Kidney (tissue), 14 donors: ENCODE results near the gene MLLT11. TPM values are rescaled to one million over a fixed set of nuclear protein-coding genes. Genes with fewer than 3 reads are reported as not detected.
A peak's percentile ranks its signal among the peaks of the same experiment; 100 is the strongest.

Experiments
- DNase-seq, 5 donors: peaks; one replicate each; pipeline ENCODE4 v3.0.0-alpha.2; 2013 to 2020
- FAIRE-seq: peaks from 2 replicates; lab custom pipeline; 2012; peaks lifted over from hg19 to GRCh38; lab: Jason Lieb, UNC
- H3K27ac ChIP-seq, 2 donors: one replicate each; pipeline ENCODE4 v1.7.0; 2013; ENCODE audit warnings: low read depth in 2 of 2, low read length in 2 of 2, inconsistent platforms in 1 of 2
- H3K27me3 ChIP-seq: one replicate; pipeline ENCODE4 v1.7.1; 2013; ENCODE audit warnings: low read length, inconsistent platforms; ENCODE audit not compliant: control insufficient read depth, insufficient read depth
- H3K36me3 ChIP-seq, 3 donors: one replicate each; pipeline versions ENCODE4 v1.7.0 to v1.7.1; 2013; ENCODE audit warnings: low read length in 3 of 3, control low read depth in 1 of 3, inconsistent platforms in 1 of 3; ENCODE audit not compliant: insufficient read depth in 3 of 3, control insufficient read depth in 2 of 3
- H3K4me1 ChIP-seq, 3 donors: one replicate each; pipeline versions ENCODE4 v1.7.0 to v1.7.1; 2013; ENCODE audit warnings: low read length in 3 of 3, inconsistent platforms in 1 of 3, low read depth in 1 of 3; ENCODE audit not compliant: control insufficient read depth in 2 of 3, insufficient read depth in 2 of 3
- H3K4me3 ChIP-seq, 3 donors: one replicate each; pipeline versions ENCODE4 v1.7.0 to v1.8.1; 2013; ENCODE audit warnings: low read length in 3 of 3, control low read depth in 1 of 3, inconsistent platforms in 1 of 3
- H3K9ac ChIP-seq, 3 donors: one replicate each; pipeline versions ENCODE4 v1.7.0 to v1.7.1; 2013; ENCODE audit warnings: low read length in 3 of 3, control low read depth in 1 of 3, inconsistent platforms in 1 of 3
- H3K9me3 ChIP-seq, 3 donors: one replicate each; pipeline versions ENCODE4 v1.7.0 to v1.7.1; 2013; ENCODE audit warnings: low read length in 3 of 3, control low read depth in 1 of 3, inconsistent platforms in 1 of 3; ENCODE audit not compliant: control insufficient read depth in 2 of 3, insufficient read depth in 1 of 3
- intact Hi-C: fragments of 100-400 bp; cut with DNase I; formaldehyde crosslinking; loops from one replicate; pipeline ENCODE4 v1.11.1; 2022
- polyA plus RNA-seq: library from polyadenylated mRNA; stranded (reverse); fragments of 350-450 nt; fragmentation: Illumina TruSeq; extraction: RNeasy Lipid Tissue Mini Kit (QIAGEN cat#74804); gene quantifications from one replicate; pipeline ENCODE4 v1.2.3, GENCODE V29; 2014; ENCODE audit warnings: low read depth, low replicate concordance; ENCODE audit not compliant: insufficient read depth
- total RNA-seq: library from RNA; stranded (reverse); fragmentation: NEBNext Ultra II Directional; extraction: Animal tissue kit (Norgen Biotek cat#: 25700); gene quantifications from one replicate; pipeline ENCODE4 v1.2.1, GENCODE V29; 2021
- TF ChIP-seq, protein P1 (sequence below): IDR thresholded peaks from 3 replicates; pipeline ENCODE4 v1.5.1; 2012; ENCODE audit warnings: mild to moderate bottlenecking, moderate library complexity, borderline replicate concordance; ENCODE audit not compliant: insufficient read depth; ENCODE audit errors: extremely low read depth
- donor health status: control.
- donor health status: control.
- donor health status: control.
- donor health status: control.
- donor health status: control.
- donor health status: DM: yes; HTN: yes; CAD: no.
- donor health status: Normal renal cell carcinoma (clear cell type).

The MLLT11 gene
- total and polyA plus RNA-seq, 2 donors from 2014 or later, result 1.4 to 2.3 TPM

DNA sequence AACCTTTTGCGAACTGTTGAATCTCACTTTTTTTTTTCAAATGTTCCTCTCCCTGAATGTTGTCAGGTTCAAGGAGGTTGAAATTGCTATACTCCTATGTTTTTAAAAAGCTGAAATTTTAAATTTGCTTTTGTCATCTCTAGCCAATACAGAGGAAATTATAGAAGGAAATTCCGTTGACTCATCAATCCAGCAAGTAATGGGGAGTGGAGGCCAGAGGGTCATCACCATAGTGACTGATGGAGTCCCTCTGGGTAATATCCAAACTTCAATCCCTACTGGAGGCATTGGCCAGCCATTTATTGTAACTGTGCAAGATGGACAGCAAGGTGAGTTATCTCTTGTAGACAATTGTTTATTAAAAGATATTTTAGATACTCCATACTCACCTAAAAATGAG is 46.7 kb downstream of the MLLT11 start:
- Histone ChIP-seq H3K9me3 (no peaks in the 10 kb centered on the region), H3K4me1 (no peaks in the 10 kb centered on the region), H3K9ac (no peak overlapping the region), H3K36me3 (peaks cover 0 to 6% (median 3%) of the 10 kb centered on the region in 3 donors), H3K4me3 (no peak overlapping the region), H3K27me3 (no peaks in the 10 kb centered on the region), H3K27ac (no peak overlapping the region)
- DNase-seq (no peak), FAIRE-seq (no peak)
- TF ChIP-seq, protein P1, sequence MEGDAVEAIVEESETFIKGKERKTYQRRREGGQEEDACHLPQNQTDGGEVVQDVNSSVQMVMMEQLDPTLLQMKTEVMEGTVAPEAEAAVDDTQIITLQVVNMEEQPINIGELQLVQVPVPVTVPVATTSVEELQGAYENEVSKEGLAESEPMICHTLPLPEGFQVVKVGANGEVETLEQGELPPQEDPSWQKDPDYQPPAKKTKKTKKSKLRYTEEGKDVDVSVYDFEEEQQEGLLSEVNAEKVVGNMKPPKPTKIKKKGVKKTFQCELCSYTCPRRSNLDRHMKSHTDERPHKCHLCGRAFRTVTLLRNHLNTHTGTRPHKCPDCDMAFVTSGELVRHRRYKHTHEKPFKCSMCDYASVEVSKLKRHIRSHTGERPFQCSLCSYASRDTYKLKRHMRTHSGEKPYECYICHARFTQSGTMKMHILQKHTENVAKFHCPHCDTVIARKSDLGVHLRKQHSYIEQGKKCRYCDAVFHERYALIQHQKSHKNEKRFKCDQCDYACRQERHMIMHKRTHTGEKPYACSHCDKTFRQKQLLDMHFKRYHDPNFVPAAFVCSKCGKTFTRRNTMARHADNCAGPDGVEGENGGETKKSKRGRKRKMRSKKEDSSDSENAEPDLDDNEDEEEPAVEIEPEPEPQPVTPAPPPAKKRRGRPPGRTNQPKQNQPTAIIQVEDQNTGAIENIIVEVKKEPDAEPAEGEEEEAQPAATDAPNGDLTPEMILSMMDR, result no peak
- intact Hi-C loops, result loop anchor here (10.0 kb wide), 1 partner anchor 48 kb away; the partner anchor contains the start of gene TNFAIP8L2

DNA sequence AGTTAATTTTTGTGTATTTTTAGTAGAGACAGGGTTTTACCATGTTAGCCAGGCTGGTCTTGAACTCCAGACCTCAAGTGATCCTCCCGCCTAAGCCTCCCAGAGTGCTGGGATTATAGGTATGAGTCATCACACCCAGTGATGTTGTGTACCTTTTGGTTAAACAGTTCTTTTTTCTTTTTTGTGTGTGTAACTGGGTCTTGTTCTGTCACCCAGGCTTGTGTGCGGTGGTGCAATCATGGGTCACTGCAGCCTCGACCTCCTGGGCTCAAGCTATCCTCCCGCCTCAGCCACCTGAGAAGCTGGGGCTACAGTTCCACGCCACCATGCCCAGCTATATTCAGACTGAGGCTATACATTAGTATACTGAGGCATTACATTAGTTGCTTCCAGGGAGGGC is 48.1 kb downstream of the MLLT11 start:
- no peak for FAIRE-seq
- DNase-seq, result peak in 1 of 5 donors; percentile 17
- H3K9ac ChIP-seq, result no peak overlapping the region

DNA sequence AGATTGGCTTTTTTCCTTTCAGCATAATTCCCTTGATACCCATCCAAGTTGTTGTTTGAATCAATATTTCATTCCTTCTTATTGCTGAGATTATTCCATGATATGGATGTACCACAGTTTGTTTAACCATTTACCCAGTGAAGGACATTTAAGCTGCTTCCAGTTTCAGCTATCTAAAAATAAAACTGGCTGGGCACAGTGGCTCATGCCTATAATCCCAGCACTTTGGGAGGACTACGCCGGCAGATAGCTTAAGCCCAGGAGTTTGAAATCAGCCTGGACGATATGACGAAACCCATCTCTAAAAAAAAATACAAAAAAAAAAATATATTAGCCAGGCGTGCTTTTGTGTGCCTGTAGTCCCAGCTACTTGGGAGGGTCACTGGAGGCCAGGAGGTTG is 53.7 kb downstream of the MLLT11 start:
- no peaks in the 10 kb centered on the region for H3K4me1 ChIP-seq
- FAIRE-seq (no peak), DNase-seq (no peak)
- H3K27me3 ChIP-seq, result no peaks in the 10 kb centered on the region
- H3K27ac ChIP-seq, result no peak overlapping the region
- H3K9ac ChIP-seq, result no peak overlapping the region
- H3K9me3 ChIP-seq, result no peaks in the 10 kb centered on the region
- TF ChIP-seq, protein P1, result no peak
- H3K4me3 ChIP-seq, result no peak overlapping the region
- H3K36me3 ChIP-seq, result peaks cover 3 to 7% (median 3%) of the 10 kb centered on the region in 3 donors
- intact Hi-C loops, result no loop called here

More for the DNA sequence above, 48.1 kb downstream of the MLLT11 start:
- Histone ChIP-seq H3K27ac (no peak overlapping the region), H3K36me3 (peaks cover 0 to 6% (median 3%) of the 10 kb centered on the region in 3 donors), H3K27me3 (no peaks in the 10 kb centered on the region), H3K9me3 (no peaks in the 10 kb centered on the region), H3K4me3 (no peak overlapping the region), H3K4me1 (no peaks in the 10 kb centered on the region)
- TF ChIP-seq, protein P1, result no peak
- intact Hi-C loops, result loop anchor here (10.0 kb wide), 1 partner anchor 46 kb away; the partner anchor contains the start of gene TNFAIP8L2

Other genes with a start within 250 kb of the MLLT11 start
- 46.0 TPM for gene ARNT, start 183.8 kb upstream of the MLLT11 start, total RNA-seq
- 13.0 TPM for gene ARNT, start 183.8 kb upstream of the MLLT11 start, polyA plus RNA-seq
- gene CTXND2, start 173.3 kb upstream of the MLLT11 start, total RNA-seq, result not detected
- not detected for gene CTXND2, start 173.3 kb upstream of the MLLT11 start, polyA plus RNA-seq
- 51.6 TPM for gene SETDB1, start 134.0 kb upstream of the MLLT11 start, total RNA-seq
- 12.1 TPM for gene SETDB1, start 134.0 kb upstream of the MLLT11 start, polyA plus RNA-seq
- gene CERS2, start 85.6 kb upstream of the MLLT11 start, total RNA-seq, result 268 TPM
- gene CERS2, start 85.6 kb upstream of the MLLT11 start, polyA plus RNA-seq, result 258 TPM
- 3.3 TPM for gene ANXA9, start 78.1 kb upstream of the MLLT11 start, total RNA-seq
- 38.5 TPM for gene ANXA9, start 78.1 kb upstream of the MLLT11 start, polyA plus RNA-seq
- gene MINDY1, start 53.5 kb upstream of the MLLT11 start, total RNA-seq, result 33.5 TPM
- gene MINDY1, start 53.5 kb upstream of the MLLT11 start, polyA plus RNA-seq, result 35.1 TPM
- gene PRUNE1, start 51.9 kb upstream of the MLLT11 start, total RNA-seq, result 24.0 TPM
- gene PRUNE1, start 51.9 kb upstream of the MLLT11 start, polyA plus RNA-seq, result 25.6 TPM
- gene BNIPL, start 23.8 kb upstream of the MLLT11 start, total RNA-seq, result 0.54 TPM
- gene BNIPL, start 23.8 kb upstream of the MLLT11 start, polyA plus RNA-seq, result 3.1 TPM
- 6.2 TPM for gene C1orf56, start 12.6 kb upstream of the MLLT11 start, total RNA-seq
- 12.8 TPM for gene C1orf56, start 12.6 kb upstream of the MLLT11 start, polyA plus RNA-seq
- 107 TPM for gene CDC42SE1, start 775 bp upstream of the MLLT11 start, total RNA-seq
- gene CDC42SE1, start 775 bp upstream of the MLLT11 start, polyA plus RNA-seq, result 36.6 TPM
- 20.5 TPM for gene GABPB2, start 10.4 kb downstream of the MLLT11 start, total RNA-seq
- 4.7 TPM for gene GABPB2, start 10.4 kb downstream of the MLLT11 start, polyA plus RNA-seq
- 7.6 TPM for gene SEMA6C, start 86.2 kb downstream of the MLLT11 start, total RNA-seq
- gene SEMA6C, start 86.2 kb downstream of the MLLT11 start, polyA plus RNA-seq, result 17.4 TPM
- gene TNFAIP8L2, start 96.3 kb downstream of the MLLT11 start, total RNA-seq, result 6.3 TPM
- gene TNFAIP8L2, start 96.3 kb downstream of the MLLT11 start, polyA plus RNA-seq, result 1.8 TPM
- 7.9 TPM for gene LYSMD1, start 105.5 kb downstream of the MLLT11 start, total RNA-seq
- 9.1 TPM for gene LYSMD1, start 105.5 kb downstream of the MLLT11 start, polyA plus RNA-seq
- 33.4 TPM for gene SCNM1, start 105.7 kb downstream of the MLLT11 start, total RNA-seq
- 57.7 TPM for gene SCNM1, start 105.7 kb downstream of the MLLT11 start, polyA plus RNA-seq
- gene TMOD4, start 115.6 kb downstream of the MLLT11 start, total RNA-seq, result 0.66 TPM
- gene TMOD4, start 115.6 kb downstream of the MLLT11 start, polyA plus RNA-seq, result 0.65 TPM
- gene VPS72, start 129.8 kb downstream of the MLLT11 start, total RNA-seq, result 52.6 TPM
- 38.2 TPM for gene VPS72, start 129.8 kb downstream of the MLLT11 start, polyA plus RNA-seq
- 49.0 TPM for gene PIP5K1A, start 138.2 kb downstream of the MLLT11 start, total RNA-seq
- gene PIP5K1A, start 138.2 kb downstream of the MLLT11 start, polyA plus RNA-seq, result 15.5 TPM
- gene PSMD4, start 194.3 kb downstream of the MLLT11 start, total RNA-seq, result 123 TPM
- 178 TPM for gene PSMD4, start 194.3 kb downstream of the MLLT11 start, polyA plus RNA-seq
- 30.3 TPM for gene ZNF687, start 221.9 kb downstream of the MLLT11 start, total RNA-seq
- 8.5 TPM for gene ZNF687, start 221.9 kb downstream of the MLLT11 start, polyA plus RNA-seq